Measurements from ENCODE around the gene PLPP4.

PLPP4 gene

DNA sequence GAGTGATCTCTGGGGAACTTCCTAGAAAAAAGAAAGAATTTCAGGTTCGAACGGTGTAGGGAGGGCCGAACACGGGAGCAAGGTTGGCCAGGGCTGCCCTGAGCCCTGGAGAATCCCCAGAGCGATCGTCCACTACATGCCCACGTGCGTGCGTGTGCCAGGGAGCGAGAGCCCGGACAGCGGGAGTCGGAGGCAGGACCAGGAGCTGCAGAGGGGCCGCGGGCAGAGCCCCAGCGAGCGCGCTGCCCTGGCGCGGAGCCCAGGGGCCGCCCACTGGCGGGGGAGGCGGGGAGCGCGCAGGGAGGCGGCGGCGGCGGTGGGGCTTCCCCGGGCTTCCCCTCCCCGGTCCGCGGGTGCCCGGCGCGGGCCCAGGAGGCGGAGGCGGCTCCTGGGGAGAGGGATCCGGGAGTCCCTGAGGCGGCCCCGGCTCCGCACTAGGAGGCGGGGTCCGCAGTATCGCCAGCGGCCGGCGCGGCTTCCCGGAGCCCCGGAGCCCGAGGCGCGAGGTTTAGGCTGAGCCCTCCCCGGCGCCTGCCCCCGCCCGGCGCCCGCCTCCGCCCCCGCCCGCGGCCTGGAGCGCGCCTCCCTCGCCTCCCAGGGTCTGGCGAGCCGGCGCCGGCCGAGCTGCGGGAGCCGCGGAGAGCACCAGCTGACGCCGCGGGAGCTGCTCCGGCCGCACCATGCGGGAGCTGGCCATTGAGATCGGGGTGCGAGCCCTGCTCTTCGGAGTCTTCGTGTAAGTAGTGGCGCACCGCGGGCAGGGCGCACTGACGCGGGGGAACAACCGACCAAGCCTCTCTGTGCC, at the start of gene PLPP4:
PLPP4 (plus strand) TSS at position 602 of the 805 bp plus-strand sequence; CDS start at position 681, 79 bp downstream.
- DNase-seq, result peak; percentile 23

DNA sequence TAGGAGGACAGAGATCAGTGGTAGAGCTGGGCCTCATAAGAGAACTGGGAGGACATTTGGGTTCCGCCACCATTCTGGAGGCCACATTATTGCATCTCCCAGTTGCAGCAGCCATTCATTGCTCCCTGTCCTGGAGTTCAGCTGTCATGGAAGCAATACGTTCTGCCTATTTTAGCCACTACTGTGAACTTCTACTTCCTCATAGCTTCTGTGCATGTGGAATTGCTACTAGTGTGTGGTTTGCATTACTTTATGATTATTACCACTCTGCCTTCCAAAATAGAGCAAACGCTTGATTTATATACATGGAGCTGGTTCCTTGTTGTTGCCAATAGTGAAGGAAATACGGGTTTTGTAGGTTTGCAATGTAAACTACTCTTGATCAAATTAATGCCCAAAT, 47.2 kb upstream of the PLPP4 start:
- no peak for DNase-seq

DNA sequence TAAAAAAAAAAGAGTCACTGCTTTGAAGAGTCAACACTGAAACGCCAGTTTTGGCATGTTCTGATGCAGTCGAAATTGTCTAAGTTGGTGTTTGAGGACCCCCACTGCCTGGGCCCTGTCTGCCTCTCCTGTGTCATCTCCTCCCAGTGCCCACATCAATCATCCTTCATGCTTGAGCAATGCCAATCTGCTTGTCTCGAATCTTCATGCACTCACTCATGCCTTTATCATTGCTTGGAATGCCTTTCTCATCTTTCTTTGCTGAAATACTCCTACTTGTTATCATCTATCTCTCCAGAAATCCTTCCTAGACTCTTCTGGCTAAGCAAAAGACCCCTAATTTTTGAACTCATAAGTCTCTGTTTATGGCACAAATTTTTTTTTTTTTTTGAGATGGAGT, 42.1 kb upstream of the PLPP4 start:
- DNase-seq, result no peak

DNA sequence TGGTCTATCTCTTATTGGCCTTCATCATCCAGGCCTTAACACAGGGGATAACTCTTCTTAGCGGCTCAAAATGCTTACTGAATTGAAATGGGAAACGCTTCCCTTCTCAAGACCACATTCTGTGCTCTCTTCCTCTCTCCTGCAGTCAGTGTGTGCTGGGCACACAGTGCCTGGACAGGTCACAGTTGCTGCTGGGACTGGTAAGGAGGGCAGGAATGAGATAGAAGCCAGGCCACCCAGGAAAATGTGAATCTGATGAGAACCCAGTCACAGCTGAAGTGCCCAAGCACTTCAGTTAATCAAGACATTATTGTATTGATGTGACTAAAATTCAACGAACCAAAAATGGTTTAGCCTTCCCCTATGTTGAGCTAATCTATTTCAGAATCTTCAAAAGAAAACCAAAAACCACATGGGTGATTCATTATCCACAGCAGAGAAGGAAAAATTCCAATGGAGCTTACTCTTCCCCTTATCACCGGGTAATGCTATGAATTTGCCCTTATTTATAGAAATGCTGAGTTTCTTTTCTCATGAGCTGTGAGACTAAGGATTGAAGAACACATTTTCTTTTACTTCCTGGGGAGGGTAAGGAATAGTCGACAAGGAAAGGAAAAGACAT, 41.2 kb upstream of the PLPP4 start:
- DNase-seq, result no peak

DNA sequence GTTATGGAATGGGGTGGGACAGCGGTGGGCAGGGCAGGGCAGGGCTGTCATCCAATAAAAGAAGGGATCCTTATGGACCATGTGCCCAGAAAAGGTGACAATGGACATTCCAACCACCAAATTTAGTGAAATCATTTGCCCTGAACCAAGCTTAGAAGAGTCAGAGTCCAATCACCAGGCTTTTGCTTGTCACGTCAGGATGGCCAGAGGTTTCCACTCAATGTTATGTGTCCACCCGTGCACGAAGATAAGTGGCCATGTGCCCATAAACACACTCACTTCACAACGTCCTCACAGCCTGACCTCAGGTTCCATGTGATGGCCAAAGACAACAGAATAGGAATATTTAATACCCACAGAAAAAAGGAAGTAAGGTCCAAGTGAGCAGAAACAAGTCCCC, 36.6 kb upstream of the PLPP4 start:
- DNase-seq, result no peak

- no peak for DNase-seq
Observed at GRCh38 chr10:120421250-120421649, 35.8 kb upstream of the PLPP4 start.

DNA sequence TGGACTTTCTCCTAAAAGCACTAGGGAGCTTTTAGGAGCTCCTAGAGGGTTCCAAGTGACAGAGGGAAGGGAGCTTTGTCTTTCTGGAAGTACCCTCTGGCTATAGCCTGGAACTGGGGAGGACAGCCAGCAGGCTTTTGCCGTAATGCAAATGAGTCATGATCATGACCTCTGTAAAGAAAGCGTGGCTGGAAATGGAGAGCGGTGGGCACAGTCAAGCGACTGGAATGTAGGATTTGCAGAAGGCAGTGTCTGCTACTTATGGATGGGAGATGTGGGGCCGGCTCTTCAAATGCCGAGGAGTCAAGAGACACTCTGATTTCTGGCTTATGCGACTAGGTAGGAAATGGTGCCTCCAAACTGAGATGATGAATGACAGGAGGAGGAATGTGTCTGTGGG, 34.6 kb upstream of the PLPP4 start:
- no peak for DNase-seq

GRCh38 chr10:120423431-120424197, 33.4 kb upstream of the PLPP4 start:
- no peak for DNase-seq

- DNase-seq, result no peak
Observed at GRCh38 chr10:120424198-120424464, 32.9 kb upstream of the PLPP4 start.

GRCh38 chr10:120426306-120426705, 30.7 kb upstream of the PLPP4 start:
- DNase-seq, result no peak

- DNase-seq, result no peak
Observed at GRCh38 chr10:120428754-120429153, 28.3 kb upstream of the PLPP4 start.

- no peak for DNase-seq
Observed at GRCh38 chr10:120429395-120429794, 27.6 kb upstream of the PLPP4 start.

DNA sequence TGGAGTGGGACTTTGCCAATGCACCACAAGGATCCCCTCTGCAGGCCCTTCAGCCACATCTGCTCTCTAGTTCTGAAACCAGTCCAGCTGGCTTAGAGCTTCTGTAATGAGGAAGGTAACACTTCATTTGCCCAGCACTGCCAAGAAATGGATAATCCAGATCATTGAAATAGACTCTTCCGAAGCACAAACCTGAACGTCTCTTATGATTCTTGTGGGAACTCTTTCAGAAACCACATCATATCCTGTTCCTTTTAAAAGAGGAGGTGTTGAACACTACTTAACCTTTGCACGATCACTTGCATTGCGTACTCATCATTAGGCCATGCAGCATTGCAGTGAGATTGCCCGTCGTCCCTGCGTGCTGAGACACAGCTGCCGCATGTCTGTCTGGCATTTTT, 25.8 kb upstream of the PLPP4 start:
- no peak for DNase-seq

GRCh38 chr10:120432209-120432608, 24.8 kb upstream of the PLPP4 start:
- no peak for DNase-seq

GRCh38 chr10:120433141-120433540, 23.9 kb upstream of the PLPP4 start:
- DNase-seq, result no peak

DNA sequence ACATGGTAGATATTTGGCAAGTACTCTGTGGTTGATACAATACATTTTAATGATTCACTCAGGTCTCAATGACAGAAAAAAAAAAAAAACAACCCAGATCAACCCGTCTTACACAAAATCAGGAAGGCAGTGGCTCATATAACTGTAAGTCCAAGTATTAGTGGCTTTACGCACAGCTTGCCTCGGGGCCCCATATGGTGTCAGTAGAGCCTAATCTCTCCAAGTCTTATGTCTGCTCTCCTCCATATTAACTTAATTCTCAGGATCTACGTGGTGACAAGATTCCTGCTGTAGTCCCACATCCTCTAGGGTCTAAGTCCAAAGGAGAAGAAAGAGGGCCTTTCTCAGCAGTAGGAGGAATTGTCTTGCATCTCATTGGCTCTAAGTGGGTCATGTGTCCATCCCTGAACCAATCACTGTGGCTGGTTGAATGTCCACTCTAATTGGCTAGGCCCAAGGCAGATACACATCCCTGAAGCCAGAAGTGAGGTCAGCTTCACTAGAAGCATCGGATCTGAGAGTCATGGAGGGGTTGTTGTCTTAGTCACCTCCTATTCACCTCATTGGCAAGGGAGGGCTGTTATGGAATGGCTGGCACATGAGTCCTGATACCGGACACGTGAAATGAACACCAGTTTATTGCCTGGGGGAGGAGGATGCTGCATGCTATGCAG, 20.5 kb upstream of the PLPP4 start:
- no peak for DNase-seq

DNA sequence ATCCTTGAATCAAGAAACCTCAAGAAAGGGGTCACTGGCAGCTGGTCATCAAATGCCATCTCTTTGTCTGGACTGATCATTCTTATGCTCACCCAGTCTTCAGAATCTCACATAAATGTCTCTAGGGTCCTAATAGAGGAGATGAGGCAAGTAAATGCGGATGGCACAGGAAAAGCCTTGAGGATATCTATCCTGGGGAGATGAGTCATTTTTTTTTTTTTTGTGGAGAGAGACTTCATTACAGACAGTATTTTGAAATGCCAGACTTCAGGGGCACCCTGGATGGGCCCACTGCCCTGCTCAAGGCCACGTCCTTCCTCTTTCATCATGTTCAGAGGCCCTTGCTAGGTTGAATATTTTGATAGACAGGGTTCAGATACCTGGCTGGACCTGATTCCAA, 19.5 kb upstream of the PLPP4 start:
- no peak for DNase-seq

DNA sequence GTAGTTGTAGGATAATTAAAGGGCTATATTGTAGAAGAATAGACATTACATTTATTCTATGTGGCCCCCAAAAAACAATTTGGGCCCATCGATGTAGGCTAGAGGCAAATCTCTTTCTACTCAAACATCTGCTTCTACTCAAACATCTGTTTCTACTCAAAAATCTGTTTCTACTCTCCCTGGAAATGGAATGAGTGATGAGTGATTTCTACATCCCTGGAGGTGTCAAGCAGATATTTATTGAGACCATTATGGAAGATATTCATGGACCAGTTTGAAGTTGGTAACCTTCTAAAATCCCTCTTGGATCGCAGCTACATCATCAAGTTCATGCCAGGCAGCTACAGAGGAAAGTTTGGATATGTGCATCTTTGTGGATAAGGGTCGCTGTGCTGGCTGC, 5.1 kb upstream of the PLPP4 start:
- DNase-seq, result no peak

GRCh38 chr10:120453319-120453718, 3.7 kb upstream of the PLPP4 start:
- no peak for DNase-seq

DNA sequence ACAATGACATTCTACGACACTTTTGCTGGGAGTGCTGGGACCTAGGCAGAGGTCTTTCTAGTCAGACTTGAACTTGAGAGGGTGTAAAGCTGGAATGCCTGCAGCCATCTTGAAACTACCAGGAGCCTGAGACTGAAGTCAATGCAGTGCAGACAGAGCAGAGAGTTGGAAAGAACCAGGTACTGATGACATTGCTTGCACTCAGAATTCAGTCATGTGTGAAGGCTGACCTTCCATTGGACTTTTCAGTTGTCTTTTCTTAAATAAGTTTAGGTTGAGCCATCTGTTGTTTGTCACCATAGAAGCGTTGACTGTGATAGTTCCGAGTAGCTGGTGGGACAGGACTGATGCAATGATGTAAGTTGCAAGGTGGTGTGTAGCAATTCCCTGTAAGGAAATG, 3.1 kb upstream of the PLPP4 start:
- no peak for DNase-seq

GRCh38 chr10:120455004-120455403, 2.0 kb upstream of the PLPP4 start:
- no peak for DNase-seq

GRCh38 chr10:120455606-120456005, 1.4 kb upstream of the PLPP4 start:
- DNase-seq, result no peak

GRCh38 chr10:120456143-120456625, 843 bp upstream of the PLPP4 start:
- peak; percentile 33 for DNase-seq

All from DMS 273 treated with DMSO at 0.1 percent for 48 hours (cell line).